ENCODE measurements around the gene ARID5A.

- TF ChIP-seq CTCF (IDR thresholded peaks at IDR 0.05; ENCODE audit: insufficient read depth, low read length) (no peak), GABPA (IDR thresholded peaks at IDR 0.05; ENCODE audit: low read depth) (no peak), POLR2AphosphoS5 (IDR thresholded peaks at IDR 0.05; ENCODE audit: low read depth) (no peak), REST (IDR thresholded peaks at IDR 0.05; ENCODE audit: insufficient replicate concordance, low read depth) (no peak)
These were observed 11.2 kb downstream of the ARID5A start for GRCh38 chr2:96547731-96548171.

All from HL-60 (cell line).